Measurements from ENCODE around the gene ZNF438. TPM values are rescaled to one million over a fixed set of nuclear protein-coding genes. Genes with fewer than 3 reads are reported as not detected.
A peak's percentile ranks its signal among the peaks of the same experiment; 100 is the strongest.

Gene ZNF438
- total RNA-seq, 4 donors from 2014 or later, result 3.7 to 8.3 (median 7.3) TPM

GRCh38 chr10:31073996-31074721, 42.5 kb upstream of the ZNF438 start:
- H3K27ac ChIP-seq, result peak overlapping the region in 1 of 4 donors; percentile 1
- no peak for DNase-seq
- no peaks in the 10 kb centered on the region for H3K9me3 ChIP-seq
- no peaks in the 10 kb centered on the region for H3K36me3 ChIP-seq
- H3K27me3 ChIP-seq, result no peaks in the 10 kb centered on the region
- H3K4me1 ChIP-seq, result no peaks in the 10 kb centered on the region
- no peak overlapping the region for H3K4me3 ChIP-seq
- no peak for TF ChIP-seq POLR2A (IDR thresholded peaks at IDR 0.05)
- no peak for TF ChIP-seq CTCF (IDR thresholded peaks at IDR 0.05)

GRCh38 chr10:31073211-31073610, 41.5 kb upstream of the ZNF438 start:
- H3K4me1 ChIP-seq, result no peaks in the 10 kb centered on the region
- no peak for DNase-seq
- no peak overlapping the region for H3K4me3 ChIP-seq
- H3K9me3 ChIP-seq, result no peaks in the 10 kb centered on the region
- no peaks in the 10 kb centered on the region for H3K36me3 ChIP-seq
- H3K27me3 ChIP-seq, result no peaks in the 10 kb centered on the region
- no peak for TF ChIP-seq CTCF (IDR thresholded peaks at IDR 0.05)
- TF ChIP-seq POLR2A (IDR thresholded peaks at IDR 0.05), result no peak
- H3K27ac ChIP-seq, result no peak overlapping the region

GRCh38 chr10:31072451-31072850, 40.8 kb upstream of the ZNF438 start:
- no peak overlapping the region for H3K4me3 ChIP-seq
- H3K36me3 ChIP-seq, result no peaks in the 10 kb centered on the region
- H3K4me1 ChIP-seq, result no peaks in the 10 kb centered on the region
- H3K9me3 ChIP-seq, result no peaks in the 10 kb centered on the region
- no peak for DNase-seq
- H3K27ac ChIP-seq, result no peak overlapping the region
- no peaks in the 10 kb centered on the region for H3K27me3 ChIP-seq
- no peak for TF ChIP-seq POLR2A (IDR thresholded peaks at IDR 0.05)

GRCh38 chr10:31071232-31072005, 39.8 kb upstream of the ZNF438 start:
- no peaks in the 10 kb centered on the region for H3K4me1 ChIP-seq
- TF ChIP-seq POLR2A (IDR thresholded peaks at IDR 0.05) (no peak), CTCF (IDR thresholded peaks at IDR 0.05) (no peak)

GRCh38 chr10:31070691-31071090, 39.0 kb upstream of the ZNF438 start:
- TF ChIP-seq CTCF (IDR thresholded peaks at IDR 0.05), result no peak
- TF ChIP-seq POLR2A (IDR thresholded peaks at IDR 0.05), result no peak
- Histone ChIP-seq H3K4me3 (no peak overlapping the region), H3K9me3 (no peaks in the 10 kb centered on the region), H3K4me1 (no peaks in the 10 kb centered on the region), H3K36me3 (no peaks in the 10 kb centered on the region), H3K27me3 (no peaks in the 10 kb centered on the region), H3K27ac (no peak overlapping the region)
- DNase-seq, result no peak

More at GRCh38 chr10:31071232-31072005, 39.8 kb upstream of the ZNF438 start:
- Histone ChIP-seq H3K9me3 (no peaks in the 10 kb centered on the region), H3K27ac (no peak overlapping the region), H3K27me3 (no peaks in the 10 kb centered on the region), H3K4me3 (no peak overlapping the region), H3K36me3 (no peaks in the 10 kb centered on the region)
- no peak for DNase-seq

GRCh38 chr10:31070025-31070424, 38.4 kb upstream of the ZNF438 start:
- Histone ChIP-seq H3K27me3 (no peaks in the 10 kb centered on the region), H3K4me1 (no peaks in the 10 kb centered on the region), H3K4me3 (no peak overlapping the region), H3K36me3 (no peaks in the 10 kb centered on the region), H3K27ac (no peak overlapping the region), H3K9me3 (no peaks in the 10 kb centered on the region)
- TF ChIP-seq CTCF (IDR thresholded peaks at IDR 0.05) (no peak), POLR2A (IDR thresholded peaks at IDR 0.05) (no peak)
- DNase-seq, result no peak

Data from Peyer's patch (tissue), 4 donors.